DMS153 treated with DMSO at 0.1 percent for 48 hours (cell line): ENCODE data around the gene PTPRM.

ENCODE experiments used
- DNase-seq: peaks from one replicate; lab custom pipeline; 2025; ENCODE audit not compliant: unreplicated experiment; lab: John Stamatoyannopoulos, UW

PTPRM gene

GRCh38 chr18:7598167-7599047 is 31.3 kb downstream of the PTPRM start:
- no peak for DNase-seq

GRCh38 chr18:7600036-7600435 is 32.9 kb downstream of the PTPRM start:
- no peak for DNase-seq

- no peak for DNase-seq
These were observed 33.6 kb downstream of the PTPRM start for GRCh38 chr18:7600528-7601245.

- no peak for DNase-seq
These were observed 34.1 kb downstream of the PTPRM start for GRCh38 chr18:7601246-7601615.

- no peak for DNase-seq
These were observed 34.8 kb downstream of the PTPRM start for GRCh38 chr18:7601936-7602335.

- no peak for DNase-seq
These were observed 36.3 kb downstream of the PTPRM start for GRCh38 chr18:7603259-7604000.

GRCh38 chr18:7604361-7604760 is 37.2 kb downstream of the PTPRM start:
- DNase-seq, result no peak

GRCh38 chr18:7605705-7606104 is 38.6 kb downstream of the PTPRM start:
- no peak for DNase-seq

- DNase-seq, result no peak
These were observed 40.5 kb downstream of the PTPRM start for GRCh38 chr18:7607540-7608173.

- DNase-seq, result no peak
These were observed 41.0 kb downstream of the PTPRM start for GRCh38 chr18:7608174-7608550.

GRCh38 chr18:7608781-7609201 is 41.7 kb downstream of the PTPRM start:
- DNase-seq, result no peak

GRCh38 chr18:7609617-7610016 is 42.5 kb downstream of the PTPRM start:
- DNase-seq, result no peak

GRCh38 chr18:7614042-7614441 is 46.9 kb downstream of the PTPRM start:
- DNase-seq, result no peak

- no peak for DNase-seq
These were observed 48.7 kb downstream of the PTPRM start for GRCh38 chr18:7615840-7616239.

GRCh38 chr18:7616661-7617060 is 49.5 kb downstream of the PTPRM start:
- DNase-seq, result no peak

- DNase-seq, result no peak
These were observed 50.8 kb downstream of the PTPRM start for GRCh38 chr18:7617738-7618422.

GRCh38 chr18:7618891-7619442 is 51.9 kb downstream of the PTPRM start:
- no peak for DNase-seq

- DNase-seq, result no peak
These were observed 52.6 kb downstream of the PTPRM start for GRCh38 chr18:7619676-7620075.

- DNase-seq, result no peak
These were observed 55.6 kb downstream of the PTPRM start for GRCh38 chr18:7622721-7623120.

GRCh38 chr18:7623681-7624080 is 56.6 kb downstream of the PTPRM start:
- no peak for DNase-seq
